Activated CD4-positive, alpha-beta T cell treated with anti-CD3 and anti-CD28 coated beads for 48 hours (primary cell): ENCODE measurements around the gene RAB24.
"Not testable (repeated sequence)": the region's sequence is repeated elsewhere in the genome, so short reads cannot be mapped to it uniquely, and the experiment has no call there.

ENCODE experiments used
- DNase-seq: peaks from one replicate; pipeline ENCODE4 v3.0.0-alpha.2; 2020

RAB24 gene

GRCh38 chr5:177290816-177291596 lies 12.5 kb downstream of the RAB24 start:
- no peak for DNase-seq

- DNase-seq: no peak
Measured at GRCh38 chr5:177288191-177288590, 15.3 kb downstream of the RAB24 start.

DNA sequence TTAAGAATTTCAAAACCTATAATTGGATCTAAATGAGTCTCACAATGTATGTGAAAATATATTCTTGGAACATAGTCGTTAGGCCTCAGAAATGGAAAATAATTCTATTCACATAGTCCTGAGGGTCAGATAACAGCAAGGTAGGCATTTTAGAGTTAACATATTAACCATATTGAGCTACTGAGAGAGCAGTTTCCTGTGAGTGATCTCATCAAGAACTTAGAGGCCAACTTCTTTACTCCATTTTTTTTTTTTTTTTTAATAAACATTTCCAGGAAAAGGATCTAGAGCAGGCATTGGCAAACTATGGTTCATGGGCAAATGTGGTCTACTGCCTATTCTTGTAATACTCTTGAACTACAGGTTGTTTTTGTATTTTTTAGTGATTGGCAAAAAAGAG lies 26.6 kb downstream of the RAB24 start:
- no peak for DNase-seq

- no peak for DNase-seq
Measured at GRCh38 chr5:177275883-177276282, 27.6 kb downstream of the RAB24 start.

DNA sequence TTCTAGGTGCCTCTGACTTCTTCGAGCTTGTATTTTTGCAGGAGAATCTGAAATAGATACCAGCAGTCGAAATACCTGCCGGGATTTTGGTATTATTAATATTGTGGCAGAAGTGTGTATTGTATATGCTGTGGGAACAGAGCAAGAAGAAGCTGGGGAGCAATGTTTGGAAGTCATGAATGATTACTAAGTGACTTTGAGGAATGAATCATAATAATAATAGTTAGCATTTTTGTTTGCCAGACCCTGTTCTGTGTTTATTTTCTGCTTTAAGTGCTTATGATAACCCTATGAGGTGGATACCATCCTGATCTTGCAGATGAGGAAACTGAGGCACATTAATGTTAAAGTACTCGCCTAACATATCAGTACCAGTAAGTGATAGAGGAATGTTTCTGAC lies 32.4 kb downstream of the RAB24 start:
- DNase-seq: no peak

DNA sequence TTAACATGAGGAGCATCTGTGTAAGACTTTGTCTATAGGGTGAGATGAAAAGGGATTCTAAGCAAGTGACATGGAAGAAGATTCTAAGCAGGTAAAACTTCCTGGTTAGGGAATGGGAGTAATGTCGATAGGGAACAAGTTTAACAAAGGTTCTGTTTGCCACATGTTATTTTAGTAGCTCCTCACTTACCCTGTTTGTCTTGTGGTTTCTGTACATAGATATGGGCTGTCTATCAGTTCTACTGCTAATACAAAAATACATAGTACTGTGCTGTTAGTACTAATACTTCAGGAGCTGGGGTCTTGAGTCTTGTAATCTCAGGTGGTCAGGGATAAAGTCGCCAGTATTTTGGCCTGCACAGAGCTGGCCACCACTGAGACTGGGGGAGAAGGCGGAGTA lies 32.9 kb downstream of the RAB24 start:
- no peak for DNase-seq

DNA sequence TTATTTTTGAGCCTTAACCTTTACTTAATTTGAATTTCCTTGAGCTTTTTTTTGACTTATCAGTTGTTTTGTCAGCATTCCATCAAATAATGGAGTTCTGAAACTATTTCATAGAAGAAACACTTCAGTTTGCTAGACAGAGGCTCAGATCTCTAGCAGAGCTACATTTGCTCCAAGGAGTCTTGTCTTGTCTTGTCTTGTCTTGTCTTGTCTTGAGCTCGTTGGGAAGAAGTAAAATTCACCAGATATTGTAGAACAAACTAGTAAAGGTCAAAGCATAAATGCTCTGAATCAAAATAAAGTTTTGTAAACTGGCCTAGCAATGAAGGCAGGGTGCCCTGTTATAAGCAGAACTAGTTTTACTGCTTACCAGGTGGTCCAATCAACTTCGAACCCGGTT lies 33.5 kb downstream of the RAB24 start:
- DNase-seq: no peak

GRCh38 chr5:177269232-177269895 lies 34.2 kb downstream of the RAB24 start:
- no peak for DNase-seq

GRCh38 chr5:177265395-177265794 lies 38.1 kb downstream of the RAB24 start:
- no peak for DNase-seq

DNA sequence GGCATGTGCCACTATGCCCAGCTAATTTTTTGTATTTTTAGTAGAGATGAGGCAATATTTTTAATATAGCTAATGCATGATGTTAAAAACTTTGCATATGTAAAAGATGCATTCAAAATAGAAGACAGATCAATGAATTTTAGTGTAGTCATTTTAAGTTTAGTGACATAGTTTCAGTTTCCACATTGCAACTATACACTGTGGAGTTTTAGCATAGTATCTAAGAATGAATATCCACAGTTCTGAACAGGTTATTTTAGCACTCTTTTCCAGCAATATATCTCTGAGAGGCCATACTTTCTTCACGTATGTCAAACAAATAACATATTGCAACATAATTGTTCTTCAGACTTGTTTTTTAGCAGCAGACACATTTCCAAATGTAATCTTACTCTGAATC lies 39.3 kb downstream of the RAB24 start:
- DNase-seq: no peak

GRCh38 chr5:177261510-177261909 lies 42.0 kb downstream of the RAB24 start:
- no peak for DNase-seq

DNA sequence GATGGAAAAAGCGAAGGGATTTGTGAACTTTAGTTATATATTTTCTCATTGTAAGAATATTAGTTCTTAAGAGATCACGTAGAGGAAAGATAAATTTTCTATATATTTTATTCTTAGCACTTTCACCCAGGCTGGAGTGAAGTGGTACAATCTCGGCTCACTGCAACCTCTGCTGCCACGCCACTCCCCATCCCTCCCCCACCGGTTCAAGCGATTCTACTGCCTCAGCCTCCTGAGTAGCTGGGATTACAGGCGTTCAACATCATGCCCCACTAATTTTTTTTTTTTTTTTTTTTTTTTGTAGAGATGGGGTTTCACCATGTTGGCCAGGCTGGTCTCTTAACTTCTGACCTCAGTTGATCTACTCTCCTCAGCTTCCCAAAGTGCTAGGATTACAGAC lies 42.6 kb downstream of the RAB24 start:
- DNase-seq: no peak

- DNase-seq: not testable (repeated sequence)
Measured at GRCh38 chr5:177258711-177259110, 44.8 kb downstream of the RAB24 start.

DNA sequence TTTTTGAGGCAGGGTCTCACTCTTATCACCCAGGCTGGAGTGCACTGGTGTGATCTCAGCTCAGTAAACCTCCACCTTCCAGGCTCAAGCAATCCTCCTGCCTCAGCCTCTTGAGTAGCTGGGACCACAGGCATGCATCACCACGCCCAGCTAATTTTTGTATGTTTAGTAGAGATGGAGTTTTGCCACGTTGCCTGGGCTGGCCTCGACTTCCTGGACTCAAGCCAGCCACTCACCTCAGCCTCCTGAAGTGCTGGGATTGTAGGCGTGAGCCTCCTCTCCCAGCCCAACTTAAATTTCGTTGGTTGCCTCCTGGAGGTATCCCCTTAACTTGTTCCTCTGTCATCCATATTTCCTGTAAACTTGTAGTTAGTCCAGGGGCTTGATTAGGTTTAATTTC lies 47.2 kb downstream of the RAB24 start:
- no peak for DNase-seq

DNA sequence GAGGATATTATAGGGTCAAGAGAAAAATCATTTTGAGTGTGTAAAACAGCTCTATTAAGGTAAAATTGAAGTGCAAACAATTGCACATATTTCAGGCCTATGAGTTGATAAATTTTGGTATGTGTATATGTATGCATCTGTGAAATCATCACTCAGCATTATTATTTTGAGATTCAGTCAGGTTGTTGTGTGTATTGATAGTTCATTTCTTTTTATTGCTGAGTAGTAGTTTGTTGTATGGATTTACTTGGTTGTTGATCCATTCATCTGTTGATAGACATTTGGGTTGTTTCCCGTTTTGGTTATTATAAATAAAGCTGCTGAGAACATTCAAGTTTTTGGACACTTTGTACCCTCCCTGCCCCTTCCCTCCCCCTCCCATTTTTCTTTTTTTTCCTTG lies 50.3 kb downstream of the RAB24 start:
- no peak for DNase-seq
